ENCODE results near the gene RMP24.

DNA sequence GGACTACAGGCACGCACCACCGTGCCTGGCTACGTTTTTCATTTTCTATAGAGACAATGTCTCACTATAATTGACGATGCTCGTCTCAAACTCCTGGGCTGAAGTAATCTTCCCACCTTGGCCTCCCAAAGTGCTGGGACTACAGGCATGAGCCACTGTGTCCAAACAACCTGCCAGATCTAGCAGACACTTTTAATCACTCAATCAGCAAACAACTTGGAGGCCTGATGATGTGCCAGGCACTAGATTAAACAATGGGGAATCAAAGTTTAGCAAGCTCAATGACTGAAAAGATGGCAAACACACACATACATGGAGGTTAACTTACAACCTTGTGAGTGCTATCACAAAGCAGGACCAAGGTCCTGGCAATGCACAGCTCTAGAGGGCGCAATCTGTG, 29.8 kb upstream of the RMP24 start:
- TF ChIP-seq EZH2 (IDR thresholded peaks at IDR 0.05; ENCODE audit: low read depth, unreplicated experiment) (no peak), POLR2AphosphoS5 (IDR thresholded peaks at IDR 0.05; ENCODE audit: low read depth) (no peak), JUNB (IDR thresholded peaks at IDR 0.05; ENCODE audit: unreplicated experiment) (no peak), EZH2phosphoT487 (IDR thresholded peaks at IDR 0.05; ENCODE audit: unreplicated experiment) (no peak), STAT1 (IDR thresholded peaks at IDR 0.05; ENCODE audit: unreplicated experiment) (no peak), CREB1 (CRISPR knock-in tag; IDR thresholded peaks at IDR 0.05; ENCODE audit: low read depth) (no peak)
- TF ChIP-seq, protein P1, sequence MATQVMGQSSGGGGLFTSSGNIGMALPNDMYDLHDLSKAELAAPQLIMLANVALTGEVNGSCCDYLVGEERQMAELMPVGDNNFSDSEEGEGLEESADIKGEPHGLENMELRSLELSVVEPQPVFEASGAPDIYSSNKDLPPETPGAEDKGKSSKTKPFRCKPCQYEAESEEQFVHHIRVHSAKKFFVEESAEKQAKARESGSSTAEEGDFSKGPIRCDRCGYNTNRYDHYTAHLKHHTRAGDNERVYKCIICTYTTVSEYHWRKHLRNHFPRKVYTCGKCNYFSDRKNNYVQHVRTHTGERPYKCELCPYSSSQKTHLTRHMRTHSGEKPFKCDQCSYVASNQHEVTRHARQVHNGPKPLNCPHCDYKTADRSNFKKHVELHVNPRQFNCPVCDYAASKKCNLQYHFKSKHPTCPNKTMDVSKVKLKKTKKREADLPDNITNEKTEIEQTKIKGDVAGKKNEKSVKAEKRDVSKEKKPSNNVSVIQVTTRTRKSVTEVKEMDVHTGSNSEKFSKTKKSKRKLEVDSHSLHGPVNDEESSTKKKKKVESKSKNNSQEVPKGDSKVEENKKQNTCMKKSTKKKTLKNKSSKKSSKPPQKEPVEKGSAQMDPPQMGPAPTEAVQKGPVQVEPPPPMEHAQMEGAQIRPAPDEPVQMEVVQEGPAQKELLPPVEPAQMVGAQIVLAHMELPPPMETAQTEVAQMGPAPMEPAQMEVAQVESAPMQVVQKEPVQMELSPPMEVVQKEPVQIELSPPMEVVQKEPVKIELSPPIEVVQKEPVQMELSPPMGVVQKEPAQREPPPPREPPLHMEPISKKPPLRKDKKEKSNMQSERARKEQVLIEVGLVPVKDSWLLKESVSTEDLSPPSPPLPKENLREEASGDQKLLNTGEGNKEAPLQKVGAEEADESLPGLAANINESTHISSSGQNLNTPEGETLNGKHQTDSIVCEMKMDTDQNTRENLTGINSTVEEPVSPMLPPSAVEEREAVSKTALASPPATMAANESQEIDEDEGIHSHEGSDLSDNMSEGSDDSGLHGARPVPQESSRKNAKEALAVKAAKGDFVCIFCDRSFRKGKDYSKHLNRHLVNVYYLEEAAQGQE (IDR thresholded peaks at IDR 0.05; ENCODE audit: unreplicated experiment), result no peak
- TF ChIP-seq, protein P2, sequence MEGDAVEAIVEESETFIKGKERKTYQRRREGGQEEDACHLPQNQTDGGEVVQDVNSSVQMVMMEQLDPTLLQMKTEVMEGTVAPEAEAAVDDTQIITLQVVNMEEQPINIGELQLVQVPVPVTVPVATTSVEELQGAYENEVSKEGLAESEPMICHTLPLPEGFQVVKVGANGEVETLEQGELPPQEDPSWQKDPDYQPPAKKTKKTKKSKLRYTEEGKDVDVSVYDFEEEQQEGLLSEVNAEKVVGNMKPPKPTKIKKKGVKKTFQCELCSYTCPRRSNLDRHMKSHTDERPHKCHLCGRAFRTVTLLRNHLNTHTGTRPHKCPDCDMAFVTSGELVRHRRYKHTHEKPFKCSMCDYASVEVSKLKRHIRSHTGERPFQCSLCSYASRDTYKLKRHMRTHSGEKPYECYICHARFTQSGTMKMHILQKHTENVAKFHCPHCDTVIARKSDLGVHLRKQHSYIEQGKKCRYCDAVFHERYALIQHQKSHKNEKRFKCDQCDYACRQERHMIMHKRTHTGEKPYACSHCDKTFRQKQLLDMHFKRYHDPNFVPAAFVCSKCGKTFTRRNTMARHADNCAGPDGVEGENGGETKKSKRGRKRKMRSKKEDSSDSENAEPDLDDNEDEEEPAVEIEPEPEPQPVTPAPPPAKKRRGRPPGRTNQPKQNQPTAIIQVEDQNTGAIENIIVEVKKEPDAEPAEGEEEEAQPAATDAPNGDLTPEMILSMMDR (conservative IDR thresholded peaks at IDR 0.05; ENCODE audit: low read depth in 2 of 2), result peak in 1 of 2 experiments; percentile 26; a peak in 2 of 4 replicates

Measured in GM23338 (cell line).